Sigmoid colon (tissue), 7 donors: ENCODE results near the gene RASGRF2. TPM values are rescaled to one million over a fixed set of nuclear protein-coding genes. Genes with fewer than 3 reads are reported as not detected.

ENCODE experiments used
- DNase-seq: peaks from one replicate; pipeline ENCODE4 v3.0.0-alpha.2; 2019
- H3K27ac ChIP-seq, 4 donors: fragments of 200-600 bp; sonication (generic); one replicate each; pipeline ENCODE4 v1.5.1; 2016 to 2019; ENCODE audit warnings: mild to moderate bottlenecking in 1 of 4
- H3K27me3 ChIP-seq, 3 donors: fragments of 200-600 bp; sonication (generic); one replicate each; pipeline ENCODE4 v1.5.1; 2019; ENCODE audit warnings: mild to moderate bottlenecking in 1 of 3
- H3K36me3 ChIP-seq, 4 donors: fragments of 200-600 bp; sonication (generic); one replicate each; pipeline ENCODE4 v1.5.1; 2016 to 2019
- H3K4me1 ChIP-seq, 4 donors: fragments of 200-600 bp; sonication (generic); one replicate each; pipeline ENCODE4 v1.5.1; 2017 to 2019
- H3K4me3 ChIP-seq, 4 donors: fragments of 200-600 bp; sonication (generic); one replicate each; pipeline ENCODE4 v1.5.1; 2017 to 2019; ENCODE audit warnings: mild to moderate bottlenecking in 2 of 4, moderate library complexity in 1 of 4
- H3K9me3 ChIP-seq, 4 donors: fragments of 200-600 bp in 3 of 4; sonication (generic) in 3 of 4; one replicate each; pipeline versions ENCODE4 v1.5.1 to v1.6.1; 2013 to 2019
- EP300 ChIP-seq, 4 donors: sonication (generic); formaldehyde crosslinking; IDR thresholded peaks; one replicate each; pipeline ENCODE4 v1.6.1; 2017; ENCODE audit warnings: antibody characterized with exemption in 4 of 4
- POLR2A ChIP-seq, 2 donors: fragments of 450-650 bp; IDR thresholded peaks; one replicate each; pipeline ENCODE4 v1.6.1; 2016; ENCODE audit warnings: antibody characterized with exemption in 2 of 2, mild to moderate bottlenecking in 2 of 2, moderate library complexity in 2 of 2
- POLR2AphosphoS5 ChIP-seq, 4 donors: sonication (generic); formaldehyde crosslinking; IDR thresholded peaks; one replicate each; pipeline ENCODE4 v1.6.1; 2017; ENCODE audit warnings: antibody characterized with exemption in 4 of 4
- WGBS, 2 donors: extraction: QIAGEN DNeasy Blood & Tissue Kit; methylation state at CpG; one replicate each; pipeline ENCODE4 v1.1.7; 2013; 5-methylcytosine and 5-hydroxymethylcytosine counted together
- intact Hi-C: fragments of 100-400 bp; cut with DNase I; formaldehyde crosslinking; loops from one replicate; pipeline ENCODE4 v1.15.1; 2023
- polyA plus RNA-seq, 3 donors: library from polyadenylated mRNA; stranded (reverse); fragments of 200-250 nt; gene quantifications; one replicate each; pipeline ENCODE4 v1.2.3, GENCODE V29; 2013
- total RNA-seq, 4 donors: library from RNA; depleted of rRNA; stranded (reverse); fragments of >200 nt; gene quantifications; one replicate each; pipeline ENCODE4 v1.1.0, GENCODE V29; 2016
- TF ChIP-seq, protein P1 (sequence below), 4 experiments: fragments of 450-650 bp in 3 of 4; fragments of 200-600 bp in 1 of 4; IDR thresholded peaks; one replicate each; pipeline ENCODE4 v1.5.1; 2016 to 2019; ENCODE audit warnings: antibody characterized with exemption in 4 of 4, mild to moderate bottlenecking in 3 of 4, moderate library complexity in 2 of 4
- donor health status: healthy with polysubstance abuse.
- donor health status: Bipolar disorder and iron deficiency.
- donor health status: healthy.

Gene RASGRF2
- total and polyA plus RNA-seq, 7 donors: under 0.01 to 9.5 (median 6.8) TPM

DNA sequence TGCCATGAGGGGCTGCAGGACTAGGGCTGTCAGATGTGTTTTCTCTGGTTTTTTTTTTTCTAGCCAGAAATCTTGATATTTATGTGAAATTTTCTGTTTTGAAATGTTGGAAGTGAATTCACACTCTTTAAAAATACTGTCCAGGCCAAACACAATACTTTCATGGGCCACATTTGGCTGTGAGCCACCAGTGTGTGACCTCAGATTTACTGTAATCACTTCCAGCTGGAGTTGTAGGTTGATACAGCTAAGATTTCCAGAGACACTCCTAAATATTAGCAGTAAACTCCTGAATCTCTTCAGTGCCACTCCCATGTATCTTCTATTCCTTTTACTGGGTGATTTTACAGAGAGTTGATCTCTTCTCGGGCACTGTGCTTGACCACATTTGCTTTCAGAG lies 180.8 kb downstream of the RASGRF2 start:
- DNase-seq: no peak
- Histone ChIP-seq H3K27me3 (no peaks in the 10 kb centered on the region), H3K27ac (no peak overlapping the region), H3K4me3 (no peak overlapping the region), H3K36me3 (no peaks in the 10 kb centered on the region), H3K9me3 (no peaks in the 10 kb centered on the region), H3K4me1 (peaks cover 0 to 12% (median 7%) of the 10 kb centered on the region in 4 donors)
- TF ChIP-seq EP300 (IDR thresholded peaks at IDR 0.05) (no peak), POLR2A (IDR thresholded peaks at IDR 0.05) (no peak), POLR2AphosphoS5 (IDR thresholded peaks at IDR 0.05) (no peak)
- TF ChIP-seq, protein P1, sequence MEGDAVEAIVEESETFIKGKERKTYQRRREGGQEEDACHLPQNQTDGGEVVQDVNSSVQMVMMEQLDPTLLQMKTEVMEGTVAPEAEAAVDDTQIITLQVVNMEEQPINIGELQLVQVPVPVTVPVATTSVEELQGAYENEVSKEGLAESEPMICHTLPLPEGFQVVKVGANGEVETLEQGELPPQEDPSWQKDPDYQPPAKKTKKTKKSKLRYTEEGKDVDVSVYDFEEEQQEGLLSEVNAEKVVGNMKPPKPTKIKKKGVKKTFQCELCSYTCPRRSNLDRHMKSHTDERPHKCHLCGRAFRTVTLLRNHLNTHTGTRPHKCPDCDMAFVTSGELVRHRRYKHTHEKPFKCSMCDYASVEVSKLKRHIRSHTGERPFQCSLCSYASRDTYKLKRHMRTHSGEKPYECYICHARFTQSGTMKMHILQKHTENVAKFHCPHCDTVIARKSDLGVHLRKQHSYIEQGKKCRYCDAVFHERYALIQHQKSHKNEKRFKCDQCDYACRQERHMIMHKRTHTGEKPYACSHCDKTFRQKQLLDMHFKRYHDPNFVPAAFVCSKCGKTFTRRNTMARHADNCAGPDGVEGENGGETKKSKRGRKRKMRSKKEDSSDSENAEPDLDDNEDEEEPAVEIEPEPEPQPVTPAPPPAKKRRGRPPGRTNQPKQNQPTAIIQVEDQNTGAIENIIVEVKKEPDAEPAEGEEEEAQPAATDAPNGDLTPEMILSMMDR (IDR thresholded peaks at IDR 0.05): no peak
- intact Hi-C loops: no loop called here
- 80 to 87% methylated on average over 1 of the region's 1 CpG for WGBS, 2 donors

DNA sequence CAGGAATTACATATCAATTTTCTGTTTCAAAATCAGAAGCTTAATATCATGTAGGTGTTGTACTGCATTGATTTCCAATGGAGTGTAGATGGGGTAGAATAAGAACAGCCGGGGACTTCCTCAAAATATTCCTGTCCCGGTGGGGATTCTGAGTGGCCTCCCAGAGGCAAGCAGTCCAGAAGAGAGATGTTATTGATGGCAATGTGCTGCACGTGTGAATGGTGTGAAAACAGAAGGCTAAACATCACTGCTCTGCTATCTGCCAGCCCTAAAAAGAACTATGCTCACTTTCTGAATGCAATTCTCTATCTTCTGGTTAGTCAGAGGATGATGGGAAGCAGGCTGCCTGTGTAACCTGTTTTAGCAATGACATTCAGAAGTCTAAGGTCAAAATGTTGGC lies 181.9 kb downstream of the RASGRF2 start:
- Histone ChIP-seq H3K27me3 (no peaks in the 10 kb centered on the region), H3K36me3 (no peaks in the 10 kb centered on the region), H3K27ac (no peak overlapping the region), H3K9me3 (no peaks in the 10 kb centered on the region), H3K4me1 (peaks cover 0 to 12% (median 7%) of the 10 kb centered on the region in 4 donors), H3K4me3 (no peak overlapping the region)
- WGBS, 2 donors: 82 to 83% methylated on average over 3 of the region's 3 CpGs
- TF ChIP-seq POLR2A (IDR thresholded peaks at IDR 0.05) (no peak), EP300 (IDR thresholded peaks at IDR 0.05) (no peak), POLR2AphosphoS5 (IDR thresholded peaks at IDR 0.05) (no peak)
- TF ChIP-seq, protein P1 (IDR thresholded peaks at IDR 0.05): no peak
- intact Hi-C loops: no loop called here
- no peak for DNase-seq

DNA sequence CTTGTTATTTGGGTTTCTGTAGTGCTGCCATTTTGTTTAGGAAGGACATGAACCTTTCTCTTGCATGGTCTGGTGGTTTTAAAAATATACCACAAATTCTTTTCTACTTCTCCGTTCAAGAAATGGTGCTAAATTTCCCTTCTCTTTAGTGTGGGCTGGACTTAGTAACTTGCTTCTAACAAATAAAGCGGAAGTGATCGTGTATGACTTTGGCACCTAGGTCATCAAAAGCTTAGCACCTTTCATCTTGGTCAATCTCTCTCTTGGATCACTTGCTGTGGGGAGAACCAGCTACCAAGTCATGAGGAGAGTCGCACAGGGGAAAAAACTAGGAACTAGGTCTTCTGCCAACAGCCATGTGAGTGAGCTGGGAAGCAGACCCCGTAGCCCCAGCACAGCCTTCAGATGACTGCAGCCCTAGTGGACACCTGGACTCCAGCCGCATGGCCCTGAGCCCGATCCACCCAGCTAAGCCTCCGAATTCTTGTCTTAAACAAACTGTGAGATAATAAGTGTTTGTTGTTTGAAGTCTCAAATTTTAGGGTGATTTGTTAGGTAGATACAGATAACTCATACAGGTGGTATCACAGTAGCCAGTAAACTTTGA lies 185.3 kb downstream of the RASGRF2 start:
- Histone ChIP-seq H3K4me1 (peaks cover 0 to 11% (median 7%) of the 10 kb centered on the region in 4 donors), H3K27ac (no peak overlapping the region), H3K9me3 (no peaks in the 10 kb centered on the region), H3K27me3 (no peaks in the 10 kb centered on the region), H3K36me3 (no peaks in the 10 kb centered on the region), H3K4me3 (no peak overlapping the region)
- intact Hi-C loops: no loop called here
- no peak for DNase-seq
- whole genome bisulfite sequencing, 2 donors: 74 to 94% methylated on average over 8 of the region's 8 CpGs
- no peak for TF ChIP-seq EP300 (IDR thresholded peaks at IDR 0.05)
- TF ChIP-seq POLR2A (IDR thresholded peaks at IDR 0.05): no peak
- TF ChIP-seq, protein P1 (IDR thresholded peaks at IDR 0.05): no peak
- no peak for TF ChIP-seq POLR2AphosphoS5 (IDR thresholded peaks at IDR 0.05)

DNA sequence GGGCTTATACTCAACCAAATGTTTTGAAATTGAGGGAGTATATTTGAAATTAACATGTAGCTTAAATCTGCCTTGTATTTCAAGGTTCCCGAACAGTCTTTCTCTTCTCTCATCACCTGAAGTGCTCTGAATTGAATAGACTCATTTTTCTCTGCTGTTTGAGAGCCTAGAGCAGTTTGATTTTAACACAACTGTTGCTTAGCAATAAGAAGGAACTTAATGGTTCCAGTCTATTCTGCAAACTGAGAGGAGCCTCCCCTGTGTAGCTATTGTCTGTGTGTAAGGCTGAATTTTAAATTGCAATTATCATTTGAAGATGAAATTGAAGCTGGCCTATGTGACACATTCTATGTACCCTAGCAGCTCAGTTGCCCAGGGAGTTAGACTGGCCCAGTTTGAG lies 185.9 kb downstream of the RASGRF2 start:
- Histone ChIP-seq H3K4me1 (peaks cover 0 to 5% (median 3%) of the 10 kb centered on the region in 4 donors), H3K36me3 (no peaks in the 10 kb centered on the region), H3K9me3 (no peaks in the 10 kb centered on the region), H3K27ac (no peak overlapping the region), H3K4me3 (no peak overlapping the region), H3K27me3 (no peaks in the 10 kb centered on the region)
- DNase-seq: no peak
- WGBS, 2 donors: 94 to 97% methylated on average over 1 of the region's 1 CpG
- intact Hi-C loops: no loop called here
- TF ChIP-seq POLR2AphosphoS5 (IDR thresholded peaks at IDR 0.05): no peak
- TF ChIP-seq, protein P1 (IDR thresholded peaks at IDR 0.05): no peak
- no peak for TF ChIP-seq EP300 (IDR thresholded peaks at IDR 0.05)
- no peak for TF ChIP-seq POLR2A (IDR thresholded peaks at IDR 0.05)
